HG03039 (cell line): ENCODE data around the gene SLC22A1.
"Not testable (repeated sequence)": the region's sequence is repeated elsewhere in the genome, so short reads cannot be mapped to it uniquely, and the experiment has no call there.

ENCODE experiments used
- ATAC-seq: cut with Tn5 transposase; IDR thresholded peaks from one replicate; pipeline ENCODE4 v1.9.1; 2021; ENCODE audit warnings: mild to moderate bottlenecking, moderate library complexity; ENCODE audit not compliant: unreplicated experiment

The SLC22A1 gene

GRCh38 chr6:160121981-160122380 lies 366 bp downstream of the SLC22A1 start:
- no peak for ATAC-seq

- ATAC-seq, result no peak
These were observed 1.1 kb downstream of the SLC22A1 start for GRCh38 chr6:160122744-160123143.

GRCh38 chr6:160124007-160124406 lies 2.4 kb downstream of the SLC22A1 start:
- ATAC-seq, result no peak

- ATAC-seq, result no peak
These were observed 3.0 kb downstream of the SLC22A1 start for GRCh38 chr6:160124605-160125004.

GRCh38 chr6:160125105-160125504 lies 3.5 kb downstream of the SLC22A1 start:
- not testable (repeated sequence) for ATAC-seq

GRCh38 chr6:160127270-160128124 lies 5.9 kb downstream of the SLC22A1 start:
- no peak for ATAC-seq

- no peak for ATAC-seq
These were observed 6.6 kb downstream of the SLC22A1 start for GRCh38 chr6:160128125-160128683.

GRCh38 chr6:160128879-160129516 lies 7.4 kb downstream of the SLC22A1 start:
- no peak for ATAC-seq

GRCh38 chr6:160129881-160130615 lies 8.4 kb downstream of the SLC22A1 start:
- no peak for ATAC-seq

GRCh38 chr6:160130729-160131484 lies 9.3 kb downstream of the SLC22A1 start:
- no peak for ATAC-seq

- no peak for ATAC-seq
These were observed 10.2 kb downstream of the SLC22A1 start for GRCh38 chr6:160131636-160132296.

- ATAC-seq, result no peak
These were observed 10.7 kb downstream of the SLC22A1 start for GRCh38 chr6:160132297-160132637.

GRCh38 chr6:160132776-160133338 lies 11.2 kb downstream of the SLC22A1 start:
- no peak for ATAC-seq

- no peak for ATAC-seq
These were observed 12.1 kb downstream of the SLC22A1 start for GRCh38 chr6:160133441-160134336.

- not testable (repeated sequence) for ATAC-seq
These were observed 12.7 kb downstream of the SLC22A1 start for GRCh38 chr6:160134337-160134751.

- no peak for ATAC-seq
These were observed 13.3 kb downstream of the SLC22A1 start for GRCh38 chr6:160134779-160135547.

- no peak for ATAC-seq
These were observed 14.5 kb downstream of the SLC22A1 start for GRCh38 chr6:160135907-160136655.
